ENCODE data around the gene XRN1.

The XRN1 gene

GRCh38 chr3:142276781-142277180 lies 171.1 kb downstream of the XRN1 start:
- no peak for TF ChIP-seq POLR2A (IDR thresholded peaks at IDR 0.05; ENCODE audit: low read length)
- no peak for DNase-seq

DNA sequence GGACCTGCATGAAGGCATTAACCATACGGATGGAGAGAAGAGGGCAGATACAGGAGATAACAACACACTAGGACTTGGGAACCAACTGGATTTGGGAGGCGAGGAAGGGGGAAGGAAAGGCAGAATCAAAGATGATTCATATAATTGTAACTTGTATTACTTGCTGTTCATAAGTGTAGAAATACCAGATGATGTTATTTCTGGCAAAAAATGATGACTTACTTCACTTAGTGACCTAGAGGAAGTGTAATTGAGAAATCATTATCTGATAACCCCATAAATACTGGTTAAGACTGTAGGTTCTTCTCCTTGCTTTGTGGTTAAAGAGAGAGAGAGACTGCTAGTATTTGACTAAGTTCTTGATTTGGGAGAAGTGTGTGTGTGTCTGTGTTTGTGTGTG lies 172.0 kb downstream of the XRN1 start:
- DNase-seq = no peak
- no peak for TF ChIP-seq POLR2A (IDR thresholded peaks at IDR 0.05; ENCODE audit: low read length)
- TF ChIP-seq GATA1 (IDR thresholded peaks at IDR 0.05; ENCODE audit: low read depth, low read length) = no peak

GRCh38 chr3:142274908-142275307 lies 172.9 kb downstream of the XRN1 start:
- TF ChIP-seq GATA1 (IDR thresholded peaks at IDR 0.05; ENCODE audit: low read depth, low read length) (no peak), POLR2A (IDR thresholded peaks at IDR 0.05; ENCODE audit: low read length) (no peak)

DNA sequence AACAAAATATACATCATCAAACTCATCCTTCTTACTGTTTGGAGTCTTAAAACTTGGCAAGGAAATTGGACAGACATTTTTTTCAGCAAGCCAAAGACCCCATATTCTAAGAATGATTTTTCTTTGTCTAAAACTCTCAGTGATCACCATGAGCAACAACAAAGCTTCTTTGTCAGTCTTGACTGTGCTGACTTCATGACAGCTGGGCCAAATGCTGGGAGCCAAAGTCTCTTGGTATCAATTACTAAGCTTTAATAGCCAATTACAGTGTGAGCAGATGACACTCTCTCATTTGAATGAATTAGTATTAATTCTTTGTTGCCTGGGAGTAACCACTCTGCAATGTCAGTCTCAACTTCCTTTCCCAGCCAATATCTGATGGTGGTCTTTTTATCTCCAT lies 174.3 kb downstream of the XRN1 start:
- no peak for TF ChIP-seq GATA1 (IDR thresholded peaks at IDR 0.05; ENCODE audit: low read depth, low read length)
- TF ChIP-seq POLR2A (IDR thresholded peaks at IDR 0.05; ENCODE audit: low read length) = no peak
- DNase-seq = no peak

More at GRCh38 chr3:142274908-142275307, 172.9 kb downstream of the XRN1 start:
- no peak for DNase-seq

DNA sequence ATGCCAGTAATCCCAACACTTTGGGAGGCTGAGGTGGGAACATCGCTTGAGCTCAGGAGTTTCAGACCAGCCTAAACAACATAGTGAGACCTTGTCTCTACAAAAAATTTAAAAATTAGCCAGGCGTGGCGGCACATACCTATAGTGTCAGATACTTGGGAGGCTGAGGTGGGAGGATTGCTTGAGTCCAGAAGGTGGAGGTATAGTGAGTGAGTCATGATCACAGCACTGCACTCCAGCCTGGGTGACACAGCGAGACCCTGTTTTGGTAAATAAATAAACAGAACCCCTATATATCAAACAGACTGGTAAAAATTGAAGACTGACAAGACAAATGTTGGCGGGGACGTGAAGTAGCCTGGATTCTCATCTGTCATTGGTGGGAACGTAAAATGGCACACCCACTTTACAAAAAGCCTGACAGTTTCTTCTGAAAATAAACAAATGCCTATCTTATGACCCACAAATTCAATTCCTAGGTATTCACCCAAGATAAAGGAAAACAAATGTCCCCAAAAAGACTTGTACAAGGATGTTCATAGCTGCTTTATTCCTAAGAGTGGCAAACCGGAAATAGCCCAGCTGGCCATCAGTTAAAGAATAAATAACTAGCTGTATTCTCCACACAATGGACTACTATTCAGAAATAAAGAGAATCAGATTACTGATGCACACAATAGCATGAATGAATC lies 175.5 kb downstream of the XRN1 start:
- TF ChIP-seq POLR2A (IDR thresholded peaks at IDR 0.05; ENCODE audit: low read length) = no peak
- no peak for TF ChIP-seq GATA1 (IDR thresholded peaks at IDR 0.05; ENCODE audit: low read depth, low read length)
- no peak for DNase-seq

DNA sequence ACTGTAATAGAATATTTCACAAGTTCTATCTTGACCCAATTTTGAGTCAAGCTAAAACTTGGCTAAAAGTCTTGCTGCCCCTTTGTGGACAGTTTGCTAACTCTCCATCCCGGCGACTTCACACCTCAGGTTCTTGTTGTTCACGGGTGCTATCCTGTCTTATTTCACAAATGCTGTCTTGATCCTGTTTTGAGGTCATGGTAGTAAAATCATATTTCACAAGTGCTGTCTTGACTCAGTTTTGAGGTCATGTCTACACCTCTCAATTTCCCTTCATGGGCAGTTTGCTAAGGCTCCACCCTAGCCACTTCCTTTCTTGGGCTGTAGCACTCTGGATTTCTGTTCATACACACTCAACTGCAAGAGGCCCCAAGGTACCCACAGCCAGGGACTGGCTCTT lies 177.4 kb downstream of the XRN1 start:
- TF ChIP-seq GATA1 (IDR thresholded peaks at IDR 0.05; ENCODE audit: low read depth, low read length) = no peak
- no peak for TF ChIP-seq POLR2A (IDR thresholded peaks at IDR 0.05; ENCODE audit: low read length)
- DNase-seq = peak in 1 of 2 experiments; percentile 10

GRCh38 chr3:142269767-142270166 lies 178.1 kb downstream of the XRN1 start:
- DNase-seq = no peak
- TF ChIP-seq GATA1 (IDR thresholded peaks at IDR 0.05; ENCODE audit: low read depth, low read length) = no peak
- TF ChIP-seq POLR2A (IDR thresholded peaks at IDR 0.05; ENCODE audit: low read length) = no peak

DNA sequence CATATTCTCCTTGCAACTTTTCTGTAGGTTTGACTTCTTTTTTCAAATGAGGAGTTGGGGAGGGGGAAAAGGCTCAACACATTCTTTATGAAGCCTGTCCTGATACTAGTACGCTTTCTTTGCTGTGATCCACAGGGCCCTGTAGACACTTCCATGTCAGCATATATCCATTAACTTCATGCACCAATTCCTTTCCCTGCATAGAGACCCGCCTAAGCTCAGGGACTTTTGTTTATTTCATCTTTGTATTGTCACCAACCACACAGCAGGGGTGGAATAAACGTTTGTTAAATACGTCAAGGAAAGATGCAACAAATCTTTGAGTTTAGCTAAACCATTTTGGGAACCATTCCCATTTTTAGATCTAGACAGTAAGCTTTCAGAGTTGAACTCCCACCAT lies 179.4 kb downstream of the XRN1 start:
- TF ChIP-seq POLR2A (IDR thresholded peaks at IDR 0.05; ENCODE audit: low read length) (no peak), GATA1 (IDR thresholded peaks at IDR 0.05; ENCODE audit: low read depth, low read length) (no peak)
- DNase-seq = no peak

DNA sequence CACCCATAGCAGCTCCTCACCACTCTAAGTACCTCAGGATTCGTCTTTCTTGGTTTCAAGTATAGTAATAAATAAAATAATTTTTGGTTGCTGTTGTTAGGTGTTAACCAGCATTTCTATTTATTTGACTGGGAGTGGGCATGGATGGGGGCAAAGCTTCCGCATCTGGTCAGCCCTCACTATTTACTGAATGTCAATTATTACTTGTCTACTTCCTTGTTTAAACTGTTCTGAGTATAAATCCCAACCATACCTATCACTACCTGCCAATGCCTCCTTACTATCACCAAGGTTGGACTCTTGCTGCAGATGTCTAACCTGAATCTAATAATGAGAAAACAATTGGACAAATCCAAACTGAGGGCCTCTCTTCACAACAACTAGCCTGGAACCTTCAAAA lies 180.6 kb downstream of the XRN1 start:
- no peak for DNase-seq
- no peak for TF ChIP-seq POLR2A (IDR thresholded peaks at IDR 0.05; ENCODE audit: low read length)
- TF ChIP-seq GATA1 (IDR thresholded peaks at IDR 0.05; ENCODE audit: low read depth, low read length) = no peak

DNA sequence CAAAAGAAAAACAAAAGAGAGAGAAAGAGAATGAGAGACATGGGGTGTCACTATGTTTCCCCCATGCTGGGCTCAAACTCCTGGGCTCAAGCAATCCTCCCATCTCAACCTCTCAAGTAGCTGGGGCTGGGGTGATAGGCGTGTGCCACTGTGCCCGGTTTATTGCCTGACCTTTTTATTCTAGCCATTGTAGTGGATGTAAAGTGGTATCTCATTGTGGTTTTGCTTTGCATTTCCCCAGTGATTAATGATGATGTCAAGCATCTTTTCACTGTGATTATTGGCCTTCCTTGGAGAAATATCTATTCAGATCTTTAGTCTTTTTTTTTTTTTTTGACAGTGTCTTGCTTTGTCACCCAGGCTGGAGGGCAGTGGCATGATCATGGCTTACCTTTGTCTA lies 184.7 kb downstream of the XRN1 start:
- DNase-seq = no peak
- TF ChIP-seq POLR2A (IDR thresholded peaks at IDR 0.05; ENCODE audit: low read length) (no peak), GATA1 (IDR thresholded peaks at IDR 0.05; ENCODE audit: low read depth, low read length) (no peak)

DNA sequence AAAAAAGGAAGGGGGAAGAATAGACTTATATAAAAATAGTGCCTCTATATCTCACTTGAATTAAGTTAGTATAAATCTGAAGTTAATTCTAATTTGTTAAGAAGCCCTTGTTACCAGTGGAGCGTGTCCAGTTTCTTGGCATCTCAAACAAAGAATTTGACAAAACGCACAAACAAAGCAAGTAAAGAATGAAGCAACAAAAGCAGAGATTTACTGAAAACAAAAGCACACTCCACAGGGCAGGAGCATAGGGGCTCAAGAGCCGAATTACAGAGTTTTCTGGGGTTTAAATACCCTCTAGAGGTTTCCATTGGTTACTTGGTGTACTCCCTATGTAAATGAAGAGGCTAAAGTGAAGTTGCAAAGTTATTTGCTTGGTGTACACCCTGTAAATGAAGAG lies 188.5 kb downstream of the XRN1 start:
- DNase-seq = no peak
- TF ChIP-seq POLR2A (IDR thresholded peaks at IDR 0.05; ENCODE audit: low read length) = no peak
- TF ChIP-seq GATA1 (IDR thresholded peaks at IDR 0.05; ENCODE audit: low read depth, low read length) = no peak

- no peak for DNase-seq
- TF ChIP-seq POLR2A (IDR thresholded peaks at IDR 0.05; ENCODE audit: low read length) = no peak
- TF ChIP-seq GATA1 (IDR thresholded peaks at IDR 0.05; ENCODE audit: low read depth, low read length) = no peak
These were observed 191.0 kb downstream of the XRN1 start for GRCh38 chr3:142256712-142257333.
